Urinary bladder (tissue), 4 donors: ENCODE measurements around the gene PARD3B. TPM values are rescaled to one million over a fixed set of nuclear protein-coding genes. Genes with fewer than 3 reads are reported as not detected.

Experiments
- DNase-seq: peaks from one replicate; pipeline ENCODE4 v3.0.0-alpha.2; 2015; ENCODE audit errors: extremely low spot score
- H3K27ac ChIP-seq: one replicate; pipeline ENCODE4 v1.5.1; 2013; ENCODE audit warnings: low read depth, mild to moderate bottlenecking, moderate library complexity
- H3K36me3 ChIP-seq: one replicate; pipeline ENCODE4 v1.6.1; 2013; ENCODE audit warnings: mild to moderate bottlenecking, moderate library complexity; ENCODE audit not compliant: insufficient read depth
- H3K4me1 ChIP-seq: one replicate; pipeline ENCODE4 v1.6.1; 2013; ENCODE audit warnings: mild to moderate bottlenecking, moderate library complexity; ENCODE audit not compliant: insufficient read depth
- H3K4me3 ChIP-seq: one replicate; pipeline ENCODE4 v1.5.1; 2013; ENCODE audit warnings: low read depth, low read length
- whole genome bisulfite sequencing: extraction: QIAGEN DNeasy Blood & Tissue Kit; methylation state at CpG from one replicate; pipeline ENCODE4 v1.1.7; 2013; 5-methylcytosine and 5-hydroxymethylcytosine counted together
- polyA plus RNA-seq: library from polyadenylated mRNA; stranded (reverse); fragments of 200-250 nt; gene quantifications from one replicate; pipeline ENCODE4 v1.2.3, GENCODE V29; 2013
- total RNA-seq: library from RNA; depleted of rRNA; stranded (reverse); fragments of >200 nt; gene quantifications from one replicate; pipeline ENCODE4 v1.2.3, GENCODE V29; 2014
- donor health status: healthy with polysubstance abuse.
- donor health status: healthy.

PARD3B gene
- total and polyA plus RNA-seq, 2 donors, result 9.1 to 42.9 TPM

- Histone ChIP-seq H3K27ac (no peak overlapping the region), H3K4me1 (no peaks in the 10 kb centered on the region), H3K36me3 (no peaks in the 10 kb centered on the region), H3K4me3 (no peak overlapping the region)
- WGBS, result 77% methylated on average over 4 of the region's 4 CpGs
- DNase-seq, result no peak
Measured at GRCh38 chr2:205593891-205594290, 1048.6 kb downstream of the PARD3B start.

DNA sequence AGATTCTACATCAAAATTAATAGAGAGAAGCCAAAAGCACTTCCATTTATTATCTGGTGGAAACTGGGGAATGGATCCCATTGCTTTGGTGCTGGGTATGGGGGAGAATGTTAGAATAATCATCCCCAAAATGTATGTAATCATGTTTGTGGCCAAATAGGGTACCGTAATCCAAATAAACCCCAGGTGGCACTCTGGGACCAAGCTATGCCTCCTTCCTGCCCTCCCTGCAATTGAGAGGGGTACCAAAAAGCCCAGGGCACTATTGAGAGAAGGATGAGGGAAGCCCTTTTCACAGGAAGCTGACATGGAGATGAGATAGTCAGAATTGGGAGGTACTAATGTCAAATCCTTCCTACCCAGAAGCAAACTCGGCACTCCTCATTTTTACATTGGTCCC is 1051.3 kb downstream of the PARD3B start:
- Histone ChIP-seq H3K4me1 (no peaks in the 10 kb centered on the region), H3K36me3 (no peaks in the 10 kb centered on the region), H3K27ac (no peak overlapping the region), H3K4me3 (no peak overlapping the region)
- WGBS, result 98% methylated on average over 2 of the region's 2 CpGs
- no peak for DNase-seq

DNA sequence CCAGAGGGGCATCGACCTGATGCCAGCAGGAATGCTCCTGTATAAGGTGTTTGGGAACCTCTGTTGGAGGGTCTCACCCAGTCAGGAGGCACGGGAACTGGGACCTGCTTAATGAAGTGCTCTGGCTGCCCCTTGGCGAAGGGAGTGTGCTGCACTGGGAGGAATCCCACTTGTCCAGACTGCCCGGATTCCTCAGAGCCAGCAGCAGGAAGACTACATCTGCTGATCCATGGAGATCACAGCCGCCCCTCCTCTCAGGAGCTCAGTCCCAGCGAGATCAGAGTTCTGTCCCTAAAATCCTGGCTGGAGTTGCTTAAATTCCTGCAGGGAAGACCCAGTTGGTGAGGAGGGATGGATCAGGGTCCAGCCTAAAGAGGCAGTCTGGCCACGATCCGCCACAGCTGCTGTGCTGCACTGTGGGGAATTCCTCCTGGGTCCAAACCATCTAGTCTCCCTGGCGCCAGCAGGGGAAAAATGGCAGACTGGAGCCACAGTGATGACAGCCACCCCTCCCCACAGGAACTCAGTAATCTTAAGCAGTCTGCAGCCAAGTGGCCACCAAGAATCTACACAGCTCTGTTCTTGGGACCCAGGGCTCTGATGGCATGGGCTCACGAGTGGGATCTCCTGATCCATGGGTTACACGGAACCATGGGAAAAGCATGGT is 1060.5 kb downstream of the PARD3B start:
- 96% methylated on average over 11 of the region's 11 CpGs for WGBS
- DNase-seq, result no peak
- Histone ChIP-seq H3K36me3 (no peaks in the 10 kb centered on the region), H3K4me3 (no peak overlapping the region), H3K27ac (no peak overlapping the region), H3K4me1 (no peaks in the 10 kb centered on the region)

DNA sequence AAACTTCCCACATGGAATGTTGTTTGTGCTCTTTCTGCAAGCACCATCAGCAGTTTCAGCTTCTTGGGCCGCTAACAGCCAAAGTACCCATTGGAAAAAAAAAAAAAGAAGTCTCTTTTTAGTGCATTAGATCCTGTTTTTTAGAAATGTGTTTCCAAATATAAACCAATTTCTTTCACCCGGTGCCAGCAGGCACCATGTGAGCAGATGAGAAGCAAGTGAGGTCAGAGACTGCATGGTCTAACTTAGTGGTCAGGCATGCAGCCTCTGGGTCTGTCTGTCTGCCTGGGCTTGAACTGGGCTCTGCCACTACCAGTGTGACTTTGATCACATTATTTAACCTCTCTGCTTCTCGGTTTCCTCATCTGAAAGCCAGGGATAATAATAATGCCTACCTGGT is 1061.9 kb downstream of the PARD3B start:
- DNase-seq, result no peak
- WGBS, result 82% methylated on average over 3 of the region's 3 CpGs
- no peak overlapping the region for H3K4me3 ChIP-seq
- H3K4me1 ChIP-seq, result no peaks in the 10 kb centered on the region
- no peaks in the 10 kb centered on the region for H3K36me3 ChIP-seq
- no peak overlapping the region for H3K27ac ChIP-seq

GRCh38 chr2:205609113-205609512 is 1063.8 kb downstream of the PARD3B start:
- WGBS, result 44% methylated on average over 8 of the region's 8 CpGs
- Histone ChIP-seq H3K27ac (no peak overlapping the region), H3K4me1 (no peaks in the 10 kb centered on the region), H3K36me3 (no peaks in the 10 kb centered on the region), H3K4me3 (no peak overlapping the region)
- no peak for DNase-seq

DNA sequence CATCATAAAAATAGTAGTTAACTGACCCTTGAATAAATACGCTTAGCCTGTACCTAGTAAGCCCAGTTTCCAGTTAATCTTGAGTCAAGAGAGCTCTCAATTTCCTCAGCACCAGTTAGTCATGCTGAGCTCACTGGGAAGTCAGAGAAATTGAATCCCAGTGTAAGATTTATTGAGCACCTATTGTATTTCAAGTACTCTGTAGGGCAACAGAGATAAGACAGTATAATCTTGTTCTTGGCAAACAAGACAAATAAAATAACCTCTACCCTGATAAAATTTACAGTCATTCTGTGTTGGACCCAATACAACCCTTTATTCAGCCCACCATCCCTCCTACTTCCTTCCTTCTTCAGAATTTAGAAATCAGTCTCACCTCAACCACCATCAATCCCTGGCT is 1065.2 kb downstream of the PARD3B start:
- 99% methylated on average over 1 of the region's 1 CpG for WGBS
- H3K27ac ChIP-seq, result no peak overlapping the region
- no peaks in the 10 kb centered on the region for H3K4me1 ChIP-seq
- no peaks in the 10 kb centered on the region for H3K36me3 ChIP-seq
- DNase-seq, result no peak
- H3K4me3 ChIP-seq, result no peak overlapping the region

- H3K36me3 ChIP-seq, result no peaks in the 10 kb centered on the region
- 63% methylated on average over 4 of the region's 4 CpGs for WGBS
- no peak for DNase-seq
- no peak overlapping the region for H3K27ac ChIP-seq
- H3K4me1 ChIP-seq, result no peaks in the 10 kb centered on the region
- H3K4me3 ChIP-seq, result no peak overlapping the region
Measured at GRCh38 chr2:205612636-205613035, 1067.4 kb downstream of the PARD3B start.

DNA sequence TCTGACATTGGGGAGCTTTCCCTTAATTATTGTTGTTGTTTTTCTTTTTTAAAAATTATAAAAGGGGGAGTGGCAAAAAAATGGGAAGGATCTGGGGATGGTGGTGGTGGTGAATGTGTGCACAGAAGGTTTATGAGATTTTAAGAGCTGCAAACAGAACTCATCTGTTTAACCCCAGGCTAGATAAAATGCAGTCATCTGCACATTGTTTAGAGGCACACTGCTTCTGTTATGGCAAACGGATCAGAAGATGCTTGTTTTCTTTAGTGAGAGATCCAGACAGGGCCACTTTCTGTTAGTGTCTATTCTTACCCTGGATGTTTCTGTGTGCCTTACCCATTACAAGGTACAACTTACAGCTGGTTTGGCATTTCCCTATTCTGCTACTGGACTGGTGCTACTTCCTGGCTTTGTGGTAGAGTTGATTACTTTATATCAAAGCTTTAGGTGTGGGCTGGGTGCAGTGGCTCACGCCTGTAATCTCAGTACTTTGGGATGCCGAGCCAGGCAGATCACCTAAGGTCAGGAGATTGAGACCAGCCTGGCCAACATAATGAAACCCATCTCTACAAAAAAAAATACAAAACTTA is 1068.8 kb downstream of the PARD3B start:
- no peak overlapping the region for H3K4me3 ChIP-seq
- WGBS, result 62% methylated on average over 3 of the region's 3 CpGs
- no peak overlapping the region for H3K27ac ChIP-seq
- no peaks in the 10 kb centered on the region for H3K4me1 ChIP-seq
- DNase-seq, result no peak
- H3K36me3 ChIP-seq, result no peaks in the 10 kb centered on the region

DNA sequence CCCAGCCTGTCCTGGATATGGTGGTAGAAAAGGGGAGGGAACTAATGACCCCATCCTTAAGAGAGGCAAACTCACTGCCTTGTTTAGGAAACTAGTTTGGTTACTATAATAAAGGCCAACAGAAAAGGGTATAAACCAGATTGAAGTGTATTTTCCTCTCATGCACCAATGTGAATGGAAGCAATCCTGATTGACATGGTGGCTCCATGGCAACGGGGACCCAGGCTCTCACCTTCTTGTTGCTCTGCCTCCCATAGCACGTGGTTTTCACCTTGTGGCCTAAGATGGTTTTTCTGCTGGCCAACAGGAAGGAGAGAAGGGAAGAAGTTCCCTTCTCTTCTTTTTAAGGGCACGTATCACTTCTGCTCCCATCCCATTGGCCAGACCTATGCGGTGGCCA is 1069.7 kb downstream of the PARD3B start:
- no peak for DNase-seq
- Histone ChIP-seq H3K4me3 (no peak overlapping the region), H3K36me3 (no peaks in the 10 kb centered on the region), H3K4me1 (no peaks in the 10 kb centered on the region), H3K27ac (no peak overlapping the region)
- WGBS, result 97% methylated on average over 4 of the region's 4 CpGs

- Histone ChIP-seq H3K27ac (no peak overlapping the region), H3K4me1 (no peaks in the 10 kb centered on the region), H3K4me3 (no peak overlapping the region), H3K36me3 (no peaks in the 10 kb centered on the region)
- DNase-seq, result no peak
- 84% methylated on average over 2 of the region's 2 CpGs for WGBS
Measured at GRCh38 chr2:205617905-205618304, 1072.6 kb downstream of the PARD3B start.

GRCh38 chr2:205619600-205619999 is 1074.3 kb downstream of the PARD3B start:
- Histone ChIP-seq H3K4me1 (no peaks in the 10 kb centered on the region), H3K36me3 (no peaks in the 10 kb centered on the region), H3K4me3 (no peak overlapping the region), H3K27ac (no peak overlapping the region)
- DNase-seq, result no peak
- WGBS, result 79% methylated on average over 1 of the region's 1 CpG

- H3K36me3 ChIP-seq, result no peaks in the 10 kb centered on the region
- 95% methylated on average over 1 of the region's 1 CpG for WGBS
- no peak overlapping the region for H3K27ac ChIP-seq
- H3K4me1 ChIP-seq, result no peaks in the 10 kb centered on the region
- no peak for DNase-seq
- no peak overlapping the region for H3K4me3 ChIP-seq
Measured at GRCh38 chr2:205627085-205627484, 1081.8 kb downstream of the PARD3B start.

- no peak for DNase-seq
- Histone ChIP-seq H3K27ac (no peak overlapping the region), H3K36me3 (no peaks in the 10 kb centered on the region), H3K4me3 (no peak overlapping the region), H3K4me1 (no peaks in the 10 kb centered on the region)
- 45% methylated on average over 3 of the region's 3 CpGs for WGBS
Measured at GRCh38 chr2:205628422-205628821, 1083.1 kb downstream of the PARD3B start.

GRCh38 chr2:205629091-205629776 is 1084.0 kb downstream of the PARD3B start:
- no peak for DNase-seq
- no peak overlapping the region for H3K27ac ChIP-seq
- H3K4me1 ChIP-seq, result no peaks in the 10 kb centered on the region
- no peak overlapping the region for H3K4me3 ChIP-seq
- 86% methylated on average over 10 of the region's 10 CpGs for WGBS
- no peaks in the 10 kb centered on the region for H3K36me3 ChIP-seq
